B cell (primary cell): ENCODE results near the gene GLRX.

Experiments
- CTCF ChIP-seq: fragments of 200-600 bp; IDR thresholded peaks from one replicate; pipeline ENCODE4 v1.8.0; 2022; ENCODE audit warnings: antibody characterized with exemption, mild to moderate bottlenecking
- EZH2 ChIP-seq: IDR thresholded peaks from 2 replicates; pipeline ENCODE4 v1.6.1; 2012; ENCODE audit warnings: borderline replicate concordance, low read depth, mild to moderate bottlenecking, moderate library complexity, low read length; ENCODE audit not compliant: insufficient read depth, poor library complexity, severe bottlenecking

- TF ChIP-seq CTCF (no peak), EZH2 (no peak)
These were observed 20.6 kb downstream of the GLRX start for GRCh38 chr5:95801961-95802360.
